Hepatic stellate cell (primary cell): ENCODE results near the gene SLC23A2.
A peak's percentile ranks its signal among the peaks of the same experiment; 100 is the strongest.

Source experiments
- DNase-seq: peaks from one replicate; pipeline ENCODE4 v3.0.0; 2011; ENCODE audit warnings: low spot score

The SLC23A2 gene

DNA sequence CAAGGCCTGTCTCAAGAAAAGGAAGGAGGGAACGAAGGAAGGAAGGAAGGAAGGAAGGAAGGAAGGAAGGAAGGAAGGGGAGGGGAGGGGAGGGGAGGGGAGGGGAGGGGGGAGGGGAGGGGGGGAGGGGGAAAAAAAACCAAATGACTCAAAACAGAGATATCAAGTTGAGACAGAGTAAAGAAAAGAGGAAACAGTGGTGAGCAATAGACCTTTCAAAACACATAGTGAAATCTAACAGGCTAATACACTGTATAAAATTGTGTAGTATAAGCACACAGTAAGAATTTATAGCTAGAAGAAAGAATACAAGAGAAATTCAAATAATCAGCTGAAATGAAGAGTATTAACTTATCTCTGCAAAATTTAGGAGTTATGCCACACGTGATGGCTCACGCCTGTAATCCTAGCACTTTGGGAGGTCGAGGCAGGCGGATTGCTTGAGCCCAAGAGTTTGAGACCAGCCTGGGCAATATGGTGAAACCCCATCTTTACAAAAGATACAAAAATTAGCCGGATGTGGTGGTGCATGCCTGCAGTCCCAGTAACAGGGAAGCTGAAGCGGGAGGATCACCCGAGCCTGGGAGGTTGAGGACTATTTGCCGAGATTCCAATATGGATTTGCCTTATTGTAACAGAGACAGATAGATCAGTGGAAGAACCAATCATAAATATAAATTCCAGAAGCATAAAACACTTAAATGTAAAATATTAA is 156.4 kb downstream of the SLC23A2 start:
- DNase-seq, result no peak

DNA sequence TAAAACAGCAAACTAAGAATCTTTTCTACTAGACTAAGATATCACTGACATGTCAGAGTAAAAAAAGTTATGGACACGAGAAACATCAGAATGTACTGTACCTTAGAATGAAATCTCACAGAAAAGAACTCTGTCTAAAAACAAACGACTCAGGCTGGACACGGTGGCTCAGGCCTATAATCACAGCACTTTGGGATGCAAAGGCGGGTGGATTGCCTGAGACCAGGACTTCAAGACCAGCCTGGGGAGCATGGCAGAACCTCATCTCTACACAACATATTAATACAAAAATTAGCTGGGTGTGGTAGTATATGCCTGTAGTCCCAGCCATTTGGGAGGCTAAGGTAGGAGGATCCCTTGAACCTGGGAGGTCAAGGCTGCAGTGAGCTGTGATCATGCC is 157.0 kb downstream of the SLC23A2 start:
- DNase-seq, result no peak

DNA sequence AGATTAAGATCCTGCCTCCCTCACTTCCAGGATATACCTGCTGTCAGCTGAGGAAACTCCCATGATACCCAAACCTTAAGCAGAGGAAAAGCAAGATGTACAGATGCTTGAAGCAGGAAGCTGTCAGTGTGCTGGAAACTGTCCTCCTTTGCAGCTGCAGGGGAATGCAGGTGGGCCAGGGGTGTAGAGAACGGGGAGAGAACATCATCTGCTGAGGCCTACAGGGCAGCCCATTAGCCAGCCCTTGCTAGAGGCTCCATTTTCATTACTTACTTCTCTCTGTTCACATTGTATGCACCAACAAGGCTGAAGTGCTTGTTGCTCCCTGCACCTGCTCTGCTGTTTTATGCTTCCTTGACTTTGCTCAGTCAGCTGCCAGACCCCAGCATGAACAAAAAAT is 160.5 kb downstream of the SLC23A2 start:
- no peak for DNase-seq

DNA sequence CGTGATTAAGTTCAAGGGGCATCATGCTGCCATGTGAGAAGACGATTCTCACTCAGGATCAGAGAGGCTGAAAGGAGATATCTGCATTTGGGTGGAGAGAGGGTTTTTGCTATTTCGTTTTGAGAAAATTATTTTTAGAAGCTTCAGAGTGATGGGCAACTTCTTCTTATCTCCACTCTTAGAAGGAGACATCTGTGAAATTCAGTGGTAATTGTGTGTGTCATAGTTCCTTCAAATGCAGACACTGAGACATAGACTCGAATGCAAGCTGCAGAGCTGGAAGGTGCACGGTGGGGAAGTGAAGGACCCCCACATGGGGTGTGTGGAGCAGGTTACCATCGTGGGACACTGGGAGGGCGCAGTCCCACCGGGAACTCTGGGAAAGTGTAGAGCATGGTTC is 162.8 kb downstream of the SLC23A2 start:
- no peak for DNase-seq

DNA sequence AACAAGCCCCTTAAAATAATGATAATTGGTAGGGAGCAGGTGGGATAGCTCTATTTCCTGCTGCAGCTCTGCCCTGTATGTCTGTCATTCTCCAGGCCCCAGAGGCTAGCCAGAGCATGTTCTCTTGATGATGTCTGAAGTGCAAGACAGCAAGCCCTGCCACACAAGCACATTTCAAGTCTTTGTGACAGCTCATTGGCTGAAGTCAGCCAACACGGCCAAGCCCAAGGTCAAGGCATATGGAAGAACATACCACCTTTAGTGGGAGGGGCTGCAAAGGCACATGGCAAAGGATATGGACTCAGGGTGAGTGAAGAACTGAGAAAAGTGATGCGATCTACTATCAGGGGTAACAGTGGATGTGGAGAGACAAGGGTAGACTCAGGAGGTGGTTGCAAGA is 163.6 kb downstream of the SLC23A2 start:
- no peak for DNase-seq

DNA sequence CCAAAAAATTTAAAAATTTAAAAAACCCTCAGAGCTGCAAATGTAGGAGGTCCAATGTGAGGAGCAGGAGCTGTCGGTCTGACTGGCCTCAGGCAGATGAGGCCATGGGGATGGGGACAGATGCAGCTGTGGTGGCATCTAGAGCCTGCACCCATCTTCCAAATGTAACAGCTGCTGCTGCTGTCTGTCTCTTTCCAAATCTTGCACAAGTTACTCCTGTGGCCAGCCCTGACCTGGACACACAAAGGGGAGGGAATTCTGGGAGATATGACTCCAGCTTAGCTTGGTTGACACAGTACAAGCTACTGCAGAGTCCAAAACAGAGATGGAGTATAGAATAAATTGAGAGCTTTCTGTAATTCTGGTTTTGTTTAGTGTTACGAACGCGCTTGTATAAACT is 164.4 kb downstream of the SLC23A2 start:
- no peak for DNase-seq

DNA sequence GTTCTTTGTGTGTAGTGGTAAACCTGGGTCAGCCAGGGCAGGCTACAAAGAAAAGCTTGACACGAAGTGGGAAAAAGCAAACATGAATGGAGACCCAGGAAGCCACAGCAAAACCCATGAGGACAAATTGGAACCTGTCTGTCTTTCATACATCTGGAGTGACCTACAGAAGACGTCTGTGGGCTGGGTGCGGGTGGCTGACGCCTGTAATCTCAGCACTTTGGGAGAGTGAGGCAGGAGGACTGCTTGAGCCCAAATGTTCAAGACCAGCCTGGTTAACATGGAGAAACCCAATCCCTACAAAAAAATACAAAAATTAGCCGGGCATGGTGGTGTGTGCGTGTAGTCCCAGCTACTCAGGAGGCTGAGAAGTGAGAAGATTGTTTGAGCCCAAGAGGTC is 164.8 kb downstream of the SLC23A2 start:
- no peak for DNase-seq

DNA sequence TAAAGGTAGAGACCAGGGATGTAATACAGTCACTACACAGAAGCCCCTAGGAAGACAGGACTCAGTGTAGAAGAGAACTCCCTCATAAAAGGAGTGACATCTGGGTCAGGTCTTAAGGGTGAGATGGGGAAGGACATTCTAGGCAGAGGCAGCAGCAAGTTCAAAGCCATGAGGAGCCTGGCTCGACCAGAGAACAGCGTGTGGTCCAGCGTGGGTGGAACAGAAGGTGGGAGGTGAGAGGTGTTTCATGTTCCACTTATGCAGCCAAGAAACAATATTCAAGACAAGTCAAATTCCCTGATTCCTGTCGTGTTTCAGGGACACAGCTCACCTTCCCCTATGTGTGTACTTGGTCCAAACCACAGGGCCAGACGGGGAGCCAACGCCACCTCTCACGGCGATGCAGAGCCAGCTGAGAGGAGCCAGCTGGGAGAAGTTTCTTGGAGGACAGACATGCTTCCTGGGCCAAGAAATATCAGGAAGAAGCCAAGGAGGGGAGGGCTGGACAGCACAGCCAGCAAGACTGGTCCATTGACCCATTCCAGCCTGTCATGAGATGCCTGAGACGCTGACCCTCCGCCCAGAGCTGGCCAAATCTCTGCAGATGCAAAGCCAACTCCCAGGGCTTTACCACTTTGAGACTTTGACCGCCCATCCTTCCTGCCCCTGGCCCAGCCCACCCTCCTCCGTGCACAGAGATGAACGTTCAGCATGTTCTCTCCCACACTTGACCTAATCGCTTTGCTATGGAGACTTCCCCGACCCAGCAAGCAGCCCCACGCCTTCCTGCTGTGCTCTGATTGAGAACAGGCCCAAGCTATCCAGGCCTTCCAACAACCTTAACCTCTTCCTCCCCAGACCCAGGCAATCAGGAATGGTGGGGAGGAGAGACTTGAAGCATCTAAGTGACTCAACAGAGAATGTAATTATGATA is 165.8 kb downstream of the SLC23A2 start:
- DNase-seq, result no peak

DNA sequence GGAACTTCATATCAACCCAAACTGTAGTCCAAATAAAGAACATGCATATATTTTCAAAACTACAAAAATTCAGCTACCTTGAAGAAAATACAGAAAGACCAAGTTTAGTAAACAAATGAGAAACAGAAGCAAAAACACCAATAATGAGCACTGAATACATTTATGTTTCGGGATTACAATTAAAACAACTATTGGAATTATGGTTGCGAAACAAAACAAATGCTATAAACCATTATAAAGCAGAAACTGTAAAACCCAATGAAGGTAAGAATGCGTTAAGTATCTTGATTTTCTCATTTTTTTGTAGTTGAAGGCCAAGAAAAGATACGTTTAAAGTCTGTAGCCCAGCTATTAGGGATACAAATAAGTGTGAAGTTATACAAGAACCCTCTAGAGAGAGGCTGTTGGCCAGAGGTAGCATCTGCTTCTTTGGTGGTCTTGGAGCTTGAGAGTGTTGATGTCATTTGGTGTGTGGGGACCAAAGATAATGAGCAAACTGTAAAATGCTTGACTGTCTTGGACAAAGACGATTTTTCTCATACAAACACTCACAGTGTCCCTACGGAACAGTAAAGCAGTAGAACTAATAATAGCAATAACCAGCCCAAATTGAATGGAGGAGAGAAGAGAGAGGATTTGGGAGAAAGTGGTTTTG is 168.1 kb downstream of the SLC23A2 start:
- DNase-seq, result no peak

DNA sequence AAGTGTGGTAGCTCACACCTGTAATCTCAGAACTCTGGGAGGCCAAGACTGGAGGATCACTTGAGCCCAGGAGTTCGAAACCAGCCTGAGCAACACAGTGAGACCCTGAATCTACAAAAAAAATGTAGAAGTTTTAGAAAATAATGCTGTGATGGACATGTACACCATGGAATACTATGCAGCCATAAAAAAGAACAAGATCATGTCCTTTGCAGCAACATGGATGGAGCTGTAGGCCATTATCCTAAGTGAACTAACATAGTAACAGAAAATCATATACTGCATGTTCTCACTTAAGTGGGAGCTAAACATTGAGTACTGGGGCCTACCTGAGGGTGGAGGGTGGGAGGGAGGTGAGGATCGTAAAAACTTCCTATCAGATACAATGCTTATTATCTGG is 168.8 kb downstream of the SLC23A2 start:
- no peak for DNase-seq

DNA sequence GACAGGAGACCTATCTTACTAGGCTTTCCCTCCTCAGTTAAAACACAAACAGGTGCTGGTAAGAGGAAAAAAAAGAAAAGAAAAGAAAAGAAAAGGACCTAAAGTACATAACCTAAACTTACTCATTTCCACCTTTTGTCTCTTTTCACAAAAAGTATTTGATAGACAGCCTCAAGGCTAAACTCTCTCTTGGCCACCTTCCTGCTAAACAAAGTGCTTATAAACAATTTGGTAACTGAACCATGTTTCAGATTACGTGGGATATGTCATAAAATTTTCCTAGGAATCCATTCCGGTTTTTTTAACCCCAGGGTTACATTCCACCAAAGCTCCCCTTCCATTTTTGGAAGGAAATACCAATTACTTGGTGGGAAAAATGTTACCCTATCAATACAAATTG is 170.6 kb downstream of the SLC23A2 start:
- no peak for DNase-seq

DNA sequence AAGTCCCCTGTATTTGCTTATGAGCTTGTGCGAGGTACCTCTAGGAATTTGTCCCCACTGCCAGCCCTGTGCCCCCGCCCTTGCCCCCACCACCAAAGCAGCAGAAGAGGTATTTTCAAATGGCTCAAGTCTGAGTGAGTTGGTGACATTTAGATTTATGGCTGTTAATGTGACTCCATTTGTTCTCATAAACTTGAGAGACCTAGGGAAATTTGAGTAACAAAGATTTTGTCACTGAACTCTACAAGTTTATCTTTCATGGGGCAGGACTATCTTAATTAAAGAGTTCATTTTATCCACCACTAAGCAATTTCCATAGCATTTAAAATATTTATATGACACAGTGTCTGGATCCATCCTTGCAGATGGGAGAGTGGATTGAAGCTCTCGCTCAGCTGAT is 171.1 kb downstream of the SLC23A2 start:
- no peak for DNase-seq

DNA sequence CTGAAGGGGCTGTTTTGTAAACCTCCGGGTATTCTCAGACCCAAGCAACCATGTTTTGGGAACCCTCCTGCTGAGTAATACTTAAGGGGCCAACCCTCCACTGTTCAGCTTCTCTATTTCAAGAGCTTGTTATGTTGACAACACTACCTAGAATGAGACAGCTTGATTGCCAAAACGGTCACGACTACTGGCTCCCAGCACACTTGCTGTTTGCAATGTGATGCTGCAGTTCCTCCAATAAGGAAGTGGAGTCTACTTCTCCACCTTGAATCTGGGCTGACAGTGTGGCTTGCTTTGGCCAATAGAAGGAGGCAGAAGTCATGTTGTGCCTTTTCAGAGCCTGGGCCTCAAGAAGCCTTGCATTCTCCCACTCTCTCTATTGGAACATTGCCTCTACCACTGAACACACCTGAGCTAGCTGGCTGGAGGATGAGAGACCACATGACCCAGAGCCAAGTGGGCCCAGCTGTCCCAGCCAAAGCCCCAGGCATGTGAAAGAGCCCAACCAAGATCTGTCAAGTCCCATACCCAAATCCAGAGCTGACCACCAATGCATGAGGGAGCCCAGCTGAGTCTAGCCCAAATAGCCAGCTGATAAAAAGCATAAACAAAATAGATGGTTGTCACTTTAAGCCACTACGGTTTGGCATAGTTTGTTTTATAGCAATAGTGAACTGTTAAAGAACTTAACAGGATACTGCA is 171.6 kb downstream of the SLC23A2 start:
- no peak for DNase-seq

DNA sequence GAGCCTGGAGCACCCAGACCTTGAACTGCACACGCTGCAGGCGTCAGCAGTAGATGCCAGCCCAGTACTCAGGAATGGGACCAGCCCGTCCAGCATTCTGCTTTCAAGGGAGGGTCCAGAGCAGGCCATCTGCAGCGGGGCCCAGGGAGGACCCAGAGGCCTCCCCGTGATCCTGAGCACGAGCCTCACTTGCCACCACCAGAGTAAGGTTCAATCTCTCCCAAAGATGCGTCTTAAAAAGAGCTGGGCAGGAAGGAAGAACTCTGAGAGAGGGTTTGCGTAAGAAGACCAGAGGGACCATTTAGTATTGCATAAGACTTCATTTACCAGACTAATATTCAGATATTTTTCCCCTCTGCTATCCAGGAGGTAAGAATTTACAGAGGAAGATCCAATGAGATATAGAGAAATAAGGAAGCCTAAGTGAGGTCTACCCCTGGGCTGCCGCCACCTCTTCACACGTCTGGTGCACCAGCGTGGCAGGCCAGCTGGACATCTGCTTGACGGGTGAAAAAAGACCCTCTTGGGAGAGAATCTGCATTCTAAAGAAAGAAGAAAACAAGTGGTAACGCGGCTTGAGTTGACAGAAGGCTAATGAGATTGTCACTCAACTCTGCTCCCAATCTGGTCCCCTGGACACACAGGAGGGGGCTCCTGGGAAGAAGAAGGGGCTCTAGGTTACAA is 172.3 kb downstream of the SLC23A2 start:
- DNase-seq, result no peak

DNA sequence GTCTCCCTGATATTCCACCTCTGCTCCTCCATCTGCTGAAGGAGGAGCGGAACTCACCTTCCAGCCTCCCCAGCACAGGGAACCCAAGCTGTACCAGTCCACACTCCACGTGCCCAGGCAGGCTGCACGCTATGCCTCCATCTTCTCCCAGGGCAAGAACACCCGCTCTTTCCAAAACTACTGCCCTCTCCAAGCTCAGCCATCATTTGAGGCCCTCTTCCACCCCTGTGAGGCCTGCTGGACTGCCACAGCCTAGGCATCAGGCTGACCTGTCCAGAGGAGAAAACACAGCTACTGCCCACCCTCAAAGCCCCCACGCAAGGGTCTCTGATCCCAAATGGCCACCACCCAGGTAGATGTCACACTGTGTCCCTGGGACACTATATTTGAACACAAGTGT is 179.7 kb downstream of the SLC23A2 start:
- no peak for DNase-seq

DNA sequence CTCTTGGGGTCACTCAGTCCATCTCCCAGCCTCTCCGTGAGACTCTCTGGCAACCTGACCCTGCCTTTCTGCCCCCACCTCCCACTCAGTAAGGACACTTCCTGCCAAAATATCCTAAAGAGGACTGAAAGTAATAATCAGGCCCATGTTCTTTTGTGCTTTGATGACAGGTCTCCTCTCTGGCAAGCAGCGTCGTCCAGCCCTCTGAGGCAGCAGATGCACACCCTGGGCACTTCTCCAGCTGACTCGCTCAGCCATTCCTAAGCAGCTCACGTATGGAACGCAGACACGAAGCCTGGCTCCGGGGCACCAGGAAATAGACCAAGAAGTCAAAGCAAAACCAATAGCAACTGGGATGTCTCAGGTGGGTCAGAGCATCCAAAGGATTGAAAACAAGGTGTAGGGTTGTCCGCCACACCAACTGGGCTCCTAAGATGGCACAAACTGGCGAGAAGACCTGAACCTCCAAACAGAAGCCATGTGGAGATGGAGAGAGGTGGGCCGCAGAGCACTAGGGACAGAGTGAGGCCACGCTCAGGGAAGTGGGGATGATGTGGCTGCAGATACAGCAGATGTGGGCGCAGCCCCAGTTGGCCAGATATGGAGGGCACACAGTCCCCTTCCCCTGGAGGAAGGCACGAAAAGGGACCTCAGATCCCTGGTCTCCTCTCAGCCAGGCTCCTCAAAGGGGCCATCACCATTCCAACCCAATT is 180.3 kb downstream of the SLC23A2 start:
- peak; percentile 74 for DNase-seq

DNA sequence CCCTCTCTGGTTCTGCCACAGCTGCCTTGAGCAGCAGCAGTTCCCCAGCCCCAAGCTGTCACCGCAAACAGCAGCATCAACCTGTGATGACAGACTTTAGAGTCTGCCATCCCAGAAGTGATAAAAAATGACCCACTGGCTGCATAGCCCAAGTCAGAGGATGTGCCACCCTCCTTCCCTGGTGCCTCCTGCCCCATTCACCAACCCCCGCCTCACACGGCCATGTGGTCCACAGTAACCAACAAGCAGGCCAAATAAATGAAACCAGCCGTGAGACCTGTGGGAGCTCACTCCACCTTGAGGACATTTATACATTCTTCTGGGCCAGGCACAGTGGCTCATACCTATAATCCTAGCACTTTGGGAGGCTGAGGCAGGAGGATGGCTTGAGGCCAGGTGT is 181.4 kb downstream of the SLC23A2 start:
- DNase-seq, result no peak

DNA sequence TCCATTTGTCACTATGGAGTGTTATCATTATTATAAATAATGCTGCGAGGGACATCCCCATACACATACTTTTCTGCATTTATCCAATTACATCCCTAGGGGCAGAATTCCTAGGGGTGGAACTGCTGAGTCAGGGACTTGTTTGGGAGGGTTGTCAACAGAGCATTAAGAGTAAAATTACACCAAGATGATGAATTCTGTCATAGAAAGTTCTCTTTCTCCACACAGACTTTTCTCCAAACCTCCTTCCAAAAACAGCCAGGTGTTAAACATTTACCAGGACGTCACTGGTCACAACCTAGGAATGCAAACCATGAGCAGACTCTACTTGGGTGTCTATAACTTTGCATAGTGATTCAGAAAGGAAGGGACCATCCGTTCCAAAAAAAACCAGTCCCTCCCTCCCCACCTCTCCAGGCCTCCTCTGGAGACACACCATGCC is 184.1 kb downstream of the SLC23A2 start:
- peak; percentile 50 for DNase-seq

DNA sequence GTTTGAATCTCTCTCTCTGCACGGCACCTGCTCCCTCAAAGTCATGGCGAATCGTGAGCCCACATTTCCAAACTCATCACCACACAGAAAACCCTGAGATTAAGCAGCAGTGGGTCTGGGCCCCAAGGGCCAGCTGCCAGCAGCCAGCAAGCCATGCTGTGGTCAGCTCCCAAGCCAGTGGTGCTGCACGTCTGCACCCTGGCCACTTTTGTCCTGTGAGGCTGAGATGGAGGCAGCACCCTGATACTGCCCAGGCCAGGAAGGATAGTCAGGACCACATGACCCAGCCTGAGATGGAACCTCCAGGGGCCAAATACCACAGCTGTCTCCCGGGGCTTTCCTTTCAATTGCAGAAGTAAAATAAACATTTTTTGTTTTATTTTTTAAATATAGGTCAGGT is 185.7 kb downstream of the SLC23A2 start:
- no peak for DNase-seq

DNA sequence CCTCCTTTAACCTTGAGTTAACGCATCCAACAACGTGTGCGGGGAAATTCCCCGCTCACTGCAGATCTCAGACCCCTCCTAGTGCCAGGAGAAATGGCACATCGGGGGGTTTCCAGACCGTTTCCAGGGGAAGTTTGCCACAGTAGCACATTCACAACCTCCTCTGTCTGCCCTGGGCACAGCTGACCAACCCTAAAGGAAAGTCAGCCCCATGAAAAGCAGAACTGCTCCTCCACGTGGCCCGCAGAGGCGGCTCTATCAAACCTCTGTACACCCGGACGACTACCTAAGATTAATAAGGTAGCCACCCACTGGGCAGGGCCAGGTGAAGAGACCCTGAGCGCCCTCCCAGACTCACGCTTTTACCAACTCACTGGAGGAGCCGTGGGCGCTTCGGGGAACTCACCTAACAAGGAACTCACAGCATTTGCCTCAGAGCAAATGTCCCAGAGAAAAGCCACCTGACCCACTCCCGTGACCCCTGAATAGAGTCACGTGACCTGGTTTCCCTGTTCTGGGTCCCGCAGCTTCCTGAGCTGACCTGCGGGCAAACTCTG is 186.5 kb downstream of the SLC23A2 start:
- DNase-seq, result no peak
